ENCODE measurements around the gene PIK3CD. TPM values are rescaled to one million over a fixed set of nuclear protein-coding genes. Genes with fewer than 3 reads are reported as not detected.

Gene PIK3CD
- total RNA-seq, 1 donor from 2014 or later = 28.3 TPM

DNA sequence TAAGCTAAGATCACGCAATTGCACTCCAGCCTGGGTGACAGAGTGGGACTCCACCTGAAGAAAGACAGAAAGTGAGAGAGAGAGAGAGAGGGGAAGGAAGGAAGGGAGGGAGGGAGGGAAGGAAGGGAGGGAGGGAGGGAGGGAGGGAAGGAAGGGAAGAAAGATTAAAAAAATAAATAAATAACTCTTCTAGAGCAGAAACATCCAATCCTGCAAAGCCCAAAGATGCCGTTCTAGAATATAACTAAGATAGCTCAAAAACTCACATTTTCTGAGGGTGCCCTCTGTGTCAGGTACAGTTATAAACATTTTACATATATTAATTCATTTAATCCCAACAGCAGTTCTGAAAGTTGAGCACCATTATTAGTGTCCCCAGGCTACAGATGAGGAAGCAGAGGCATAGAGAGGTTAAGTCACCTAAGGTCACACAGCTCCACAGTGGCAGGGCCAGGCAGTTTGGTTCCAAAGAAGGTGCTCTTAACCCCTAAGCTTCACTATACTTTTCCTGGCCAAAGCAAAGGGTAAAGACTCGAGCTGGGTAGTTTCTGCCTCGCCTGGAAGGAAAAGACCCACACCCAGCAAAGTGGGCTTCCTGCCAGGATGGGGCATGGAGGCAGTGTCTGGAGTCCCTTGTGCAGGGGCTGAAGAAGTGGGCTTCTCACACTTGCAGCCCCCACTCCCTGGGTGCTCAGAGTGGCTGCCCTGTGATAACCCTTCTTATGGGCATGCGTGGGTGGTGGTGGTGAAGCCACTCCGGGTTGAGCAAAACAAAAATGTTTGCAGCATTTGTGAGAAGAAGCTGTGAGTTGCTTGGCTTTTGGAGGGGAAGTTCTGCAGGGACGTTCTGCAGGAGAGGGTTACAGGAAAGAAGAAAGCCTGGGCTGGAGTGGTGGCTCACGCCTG, 7.9 kb upstream of the PIK3CD start:
- intact Hi-C loops (cut with DNase I) = no loop called here
- ATAC-seq = peak; percentile 57 to 61
- TF ChIP-seq, protein P1, sequence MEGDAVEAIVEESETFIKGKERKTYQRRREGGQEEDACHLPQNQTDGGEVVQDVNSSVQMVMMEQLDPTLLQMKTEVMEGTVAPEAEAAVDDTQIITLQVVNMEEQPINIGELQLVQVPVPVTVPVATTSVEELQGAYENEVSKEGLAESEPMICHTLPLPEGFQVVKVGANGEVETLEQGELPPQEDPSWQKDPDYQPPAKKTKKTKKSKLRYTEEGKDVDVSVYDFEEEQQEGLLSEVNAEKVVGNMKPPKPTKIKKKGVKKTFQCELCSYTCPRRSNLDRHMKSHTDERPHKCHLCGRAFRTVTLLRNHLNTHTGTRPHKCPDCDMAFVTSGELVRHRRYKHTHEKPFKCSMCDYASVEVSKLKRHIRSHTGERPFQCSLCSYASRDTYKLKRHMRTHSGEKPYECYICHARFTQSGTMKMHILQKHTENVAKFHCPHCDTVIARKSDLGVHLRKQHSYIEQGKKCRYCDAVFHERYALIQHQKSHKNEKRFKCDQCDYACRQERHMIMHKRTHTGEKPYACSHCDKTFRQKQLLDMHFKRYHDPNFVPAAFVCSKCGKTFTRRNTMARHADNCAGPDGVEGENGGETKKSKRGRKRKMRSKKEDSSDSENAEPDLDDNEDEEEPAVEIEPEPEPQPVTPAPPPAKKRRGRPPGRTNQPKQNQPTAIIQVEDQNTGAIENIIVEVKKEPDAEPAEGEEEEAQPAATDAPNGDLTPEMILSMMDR (IDR thresholded peaks at IDR 0.05) = no peak
- H3K36me3 ChIP-seq = no peaks in the 10 kb centered on the region
- no peak for DNase-seq
- H3K27me3 ChIP-seq (ENCODE audit: low read depth) = no peaks in the 10 kb centered on the region
- no peaks in the 10 kb centered on the region for H3K9me3 ChIP-seq
- H3K4me1 ChIP-seq = peaks cover 6% of the 10 kb centered on the region
- no peak overlapping the region for H3K4me3 ChIP-seq
- no peak overlapping the region for H3K27ac ChIP-seq

DNA sequence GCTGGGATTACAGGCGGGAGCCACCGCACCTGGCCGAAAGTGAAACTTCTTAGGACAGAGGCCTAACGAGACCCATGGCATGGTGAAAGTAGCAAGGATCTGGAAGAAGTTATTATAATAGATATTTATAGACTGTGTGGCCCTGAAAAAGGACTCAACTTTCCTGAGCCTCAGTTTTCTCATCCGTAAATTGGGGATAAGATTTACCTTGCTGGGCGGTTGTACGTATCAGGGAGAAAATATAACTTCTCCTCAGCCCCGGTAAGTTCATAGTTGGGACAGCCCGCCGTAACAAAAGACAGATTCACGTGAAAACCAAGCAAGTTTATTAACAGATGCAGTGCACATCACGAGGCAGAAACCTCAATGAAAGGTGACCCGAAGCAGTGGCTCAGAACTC, 5.5 kb upstream of the PIK3CD start:
- Histone ChIP-seq H3K4me1 (peaks cover 7% of the 10 kb centered on the region), H3K9me3 (no peaks in the 10 kb centered on the region), H3K4me3 (no peak overlapping the region), H3K36me3 (no peaks in the 10 kb centered on the region), H3K27ac (no peak overlapping the region), H3K27me3 (ENCODE audit: low read depth) (peaks cover 3% of the 10 kb centered on the region)
- no peak for DNase-seq
- no peak for ATAC-seq
- TF ChIP-seq, protein P1 (IDR thresholded peaks at IDR 0.05) = no peak
- intact Hi-C loops (cut with DNase I) = no loop called here

DNA sequence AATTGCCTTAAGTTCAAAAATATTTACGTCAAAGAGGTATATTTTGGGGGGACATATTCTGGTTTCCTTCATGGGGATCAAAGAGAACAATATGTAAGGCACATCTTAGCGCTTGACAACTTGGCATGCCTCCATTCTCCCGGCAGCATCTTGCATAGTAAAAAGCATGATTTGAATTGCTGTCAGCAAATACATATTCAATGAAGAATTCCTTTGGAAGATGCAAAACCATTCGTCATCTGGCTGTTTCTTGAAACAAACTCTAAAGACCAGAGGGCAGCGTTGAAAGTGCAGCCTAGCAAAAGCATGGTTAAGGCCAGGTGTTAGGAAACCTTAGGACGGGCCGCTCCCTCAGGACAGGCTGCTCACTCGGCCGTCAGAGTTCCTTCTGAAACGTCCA, 3.4 kb upstream of the PIK3CD start:
- Histone ChIP-seq H3K9me3 (no peaks in the 10 kb centered on the region), H3K27ac (no peak overlapping the region), H3K27me3 (ENCODE audit: low read depth) (peaks cover 17% of the 10 kb centered on the region), H3K4me1 (peaks cover 19% of the 10 kb centered on the region), H3K36me3 (no peaks in the 10 kb centered on the region), H3K4me3 (no peak overlapping the region)
- TF ChIP-seq, protein P1 (IDR thresholded peaks at IDR 0.05) = no peak
- intact Hi-C loops (cut with DNase I) = no loop called here
- DNase-seq (no peak), ATAC-seq (no peak)

DNA sequence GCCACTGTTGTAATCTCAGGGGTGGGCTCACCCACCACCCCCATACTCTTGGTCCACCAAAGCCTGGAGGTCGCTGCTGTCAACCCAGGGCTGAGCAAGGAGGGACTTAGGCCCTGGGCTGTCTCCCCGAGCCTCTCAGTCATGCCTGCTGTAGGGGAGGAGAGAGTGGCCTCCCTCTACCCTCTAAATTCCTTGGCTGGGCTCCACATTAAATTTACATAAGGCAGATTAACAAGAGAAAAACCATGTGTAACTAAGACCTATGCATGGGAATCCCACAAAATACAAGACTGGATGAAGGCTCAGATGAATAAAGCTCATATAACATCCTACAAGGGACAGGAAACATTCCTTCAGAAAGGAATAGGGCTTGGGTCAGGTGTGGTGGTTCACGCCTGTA, 1.8 kb upstream of the PIK3CD start:
- Histone ChIP-seq H3K4me3 (no peak overlapping the region), H3K27me3 (ENCODE audit: low read depth) (peaks cover 17% of the 10 kb centered on the region), H3K9me3 (no peaks in the 10 kb centered on the region), H3K27ac (no peak overlapping the region), H3K36me3 (no peaks in the 10 kb centered on the region), H3K4me1 (peaks cover 14% of the 10 kb centered on the region)
- ATAC-seq = no peak
- TF ChIP-seq, protein P1 (IDR thresholded peaks at IDR 0.05) = no peak
- intact Hi-C loops (cut with DNase I) = no loop called here
- no peak for DNase-seq

DNA sequence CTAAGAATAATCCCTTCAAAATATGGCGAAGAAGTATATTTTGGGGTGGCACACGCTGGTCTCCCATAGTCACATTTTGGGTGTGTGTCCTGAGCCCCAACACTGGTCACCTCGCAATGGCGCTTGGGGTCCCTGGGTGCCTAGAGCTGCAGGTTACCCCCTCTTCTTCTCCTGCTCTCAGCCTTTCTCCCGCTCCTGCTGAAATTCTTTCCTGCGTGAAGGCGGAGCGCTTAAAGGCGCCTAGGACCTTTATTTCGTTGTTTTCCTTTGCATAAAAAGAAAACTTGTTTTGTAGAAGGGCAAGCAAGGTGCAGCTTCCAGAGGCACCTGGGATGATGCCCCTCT, 339 bp upstream of the PIK3CD start:
- peaks cover 17% of the 10 kb centered on the region for H3K4me1 ChIP-seq

More for the DNA sequence above, 339 bp upstream of the PIK3CD start:
- intact Hi-C loops (cut with DNase I) = no loop called here
- ATAC-seq = no peak
- Histone ChIP-seq H3K27me3 (ENCODE audit: low read depth) (peaks cover 17% of the 10 kb centered on the region), H3K27ac (peak overlapping the region; percentile 80), H3K36me3 (no peaks in the 10 kb centered on the region), H3K4me3 (peak overlapping the region; percentile 64), H3K9me3 (no peaks in the 10 kb centered on the region)
- DNase-seq = no peak
- TF ChIP-seq, protein P1 (IDR thresholded peaks at IDR 0.05) = no peak

All from lower lobe of right lung (tissue), 2 donors.